ENCODE data around the gene ALDH1L1.

GRCh38 chr3:126166009-126166408 is 14.4 kb downstream of the ALDH1L1 start:
- no peak for TF ChIP-seq CTCF (conservative IDR thresholded peaks at IDR 0.05 in 1 of 2, IDR thresholded peaks at IDR 0.05 in 1 of 2; ENCODE audit: extremely low read depth in 1 of 2, insufficient read depth in 1 of 2, low read depth in 1 of 2, low read length in 2 of 2)
- no peak for TF ChIP-seq EZH2 (IDR thresholded peaks at IDR 0.05; ENCODE audit: borderline replicate concordance, low read length)
